Ectodermal cell (in vitro differentiated cells): Measurements from ENCODE around the gene PIGW.
"Not testable (repeated sequence)": the region's sequence is repeated elsewhere in the genome, so short reads cannot be mapped to it uniquely, and the experiment has no call there.

ENCODE experiments used
- H3K27ac ChIP-seq: 2 replicates; pipeline ENCODE4 v1.7.0; 2013; ENCODE audit warnings: mild to moderate bottlenecking, low read depth, low read length; ENCODE audit not compliant: insufficient read depth, poor library complexity, severe bottlenecking
- H3K27me3 ChIP-seq: 2 replicates; pipeline ENCODE4 v1.7.0; 2013; ENCODE audit warnings: mild to moderate bottlenecking, low read length; ENCODE audit not compliant: insufficient read depth, control insufficient read depth, poor library complexity, severe bottlenecking
- H3K36me3 ChIP-seq: one replicate; pipeline ENCODE4 v1.7.0; 2013; ENCODE audit warnings: low read length; ENCODE audit not compliant: control insufficient read depth, insufficient read depth
- H3K4me1 ChIP-seq: one replicate; pipeline ENCODE4 v1.7.0; 2013; ENCODE audit warnings: low read length; ENCODE audit not compliant: control insufficient read depth, insufficient read depth
- H3K4me3 ChIP-seq: 2 replicates; pipeline ENCODE4 v1.7.0; 2013; ENCODE audit warnings: low read depth, low read length, control low read depth; ENCODE audit not compliant: insufficient read depth
- H3K9me3 ChIP-seq: 2 replicates; pipeline ENCODE4 v1.7.0; 2013; ENCODE audit warnings: mild to moderate bottlenecking, low read length, moderate library complexity; ENCODE audit not compliant: control insufficient read depth
- WGBS, 2 experiments: methylation state at CpG; one replicate each; pipeline ENCODE4 v1.1.7; 2013; ENCODE audit warnings: missing lambda C conversion rate in 2 of 2; 5-methylcytosine and 5-hydroxymethylcytosine counted together

The PIGW gene

DNA sequence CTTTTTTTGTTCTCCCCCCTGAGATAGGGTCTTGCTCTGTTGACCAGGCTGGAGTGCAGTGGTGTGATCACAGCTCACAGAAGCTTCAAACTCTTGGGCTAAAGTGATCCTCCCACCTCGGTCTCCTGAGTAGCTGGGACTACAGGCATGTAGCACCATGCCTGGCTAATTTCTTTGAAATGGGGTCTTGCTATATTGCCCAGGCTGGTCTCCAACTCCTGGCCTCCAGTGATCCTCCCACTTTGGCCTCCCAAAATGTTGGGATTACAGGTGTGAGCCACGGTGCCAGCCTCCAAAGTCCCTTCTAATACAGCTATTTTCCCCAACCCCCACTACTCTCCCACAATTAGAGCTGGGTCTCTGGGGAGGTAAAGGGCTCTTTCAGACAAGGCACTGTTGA is 26.3 kb upstream of the PIGW start:
- WGBS, 2 experiments: 93 to 98% methylated on average over 2 of the region's 2 CpGs
- H3K36me3 ChIP-seq: peaks cover 39% of the 10 kb centered on the region
- not testable (repeated sequence) for H3K27me3 ChIP-seq, H3K4me3 ChIP-seq, H3K27ac ChIP-seq, H3K9me3 ChIP-seq, H3K4me1 ChIP-seq

DNA sequence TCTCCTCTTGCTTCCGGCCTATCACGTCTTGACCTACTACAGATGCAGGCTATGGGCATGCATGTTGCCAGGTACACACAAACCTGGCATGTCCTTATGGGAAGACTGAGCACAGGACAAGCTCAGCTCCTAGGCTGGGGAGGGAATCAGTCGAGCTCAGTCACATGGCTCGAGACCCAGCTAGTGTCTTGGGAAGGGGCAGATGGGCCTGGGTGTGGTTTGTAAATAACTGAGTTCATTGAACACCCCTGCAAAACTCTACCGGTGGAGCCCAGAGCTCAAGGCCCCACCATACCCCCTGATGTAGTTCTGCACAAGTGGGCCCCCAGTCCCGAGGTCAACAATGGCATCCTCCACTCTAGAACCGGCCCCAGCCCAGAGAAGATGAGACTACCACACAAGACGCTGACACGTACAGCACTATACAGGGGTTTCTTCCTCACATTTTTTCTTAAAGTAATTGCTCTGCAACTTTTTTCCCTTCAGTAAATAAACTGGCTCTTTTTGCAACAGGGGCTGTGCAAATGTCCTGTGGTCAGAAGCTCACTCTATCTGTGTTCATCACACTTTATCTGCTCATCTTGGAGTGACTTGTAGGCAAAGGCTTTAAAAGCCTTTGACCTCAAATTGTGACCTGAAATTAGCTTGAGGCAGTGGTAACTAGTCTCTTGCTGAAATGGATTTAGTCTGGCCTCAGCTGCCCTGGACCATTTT is 25.4 kb upstream of the PIGW start:
- Histone ChIP-seq H3K27me3 (no peaks in the 10 kb centered on the region), H3K27ac (no peak overlapping the region), H3K4me1 (no peaks in the 10 kb centered on the region), H3K36me3 (peaks cover 31% of the 10 kb centered on the region), H3K4me3 (no peak overlapping the region), H3K9me3 (no peaks in the 10 kb centered on the region)
- WGBS, 2 experiments: 95 to 96% methylated on average over 9 of the region's 9 CpGs

DNA sequence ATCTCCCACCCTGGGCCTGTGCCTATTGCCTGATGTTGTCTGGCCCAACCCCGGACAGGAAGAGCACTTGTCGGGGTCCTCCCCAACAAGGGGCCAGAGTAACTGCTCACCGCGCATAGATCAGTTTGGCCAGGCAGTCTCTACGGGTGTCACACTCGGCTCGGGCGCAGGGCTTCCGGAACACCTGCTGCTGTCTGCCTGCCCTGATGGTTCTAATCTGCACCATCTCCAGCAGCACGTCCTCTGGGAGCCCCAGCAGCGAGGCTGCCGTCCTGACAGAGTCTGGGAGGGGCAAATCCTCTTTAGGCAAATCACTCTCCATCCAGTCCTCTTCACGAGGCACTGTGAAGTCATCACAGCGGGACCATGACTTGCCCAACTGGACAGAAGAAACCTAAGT is 24.2 kb upstream of the PIGW start:
- H3K4me3 ChIP-seq: no peak overlapping the region
- H3K4me1 ChIP-seq: no peaks in the 10 kb centered on the region
- no peak overlapping the region for H3K27ac ChIP-seq
- WGBS, 2 experiments: 91% methylated on average over 14 of the region's 14 CpGs
- H3K27me3 ChIP-seq: no peaks in the 10 kb centered on the region
- H3K36me3 ChIP-seq: peaks cover 28% of the 10 kb centered on the region
- no peaks in the 10 kb centered on the region for H3K9me3 ChIP-seq

- WGBS, 2 experiments: 95 to 100% methylated on average over 6 of the region's 6 CpGs
- Histone ChIP-seq H3K36me3 (peaks cover 28% of the 10 kb centered on the region), H3K9me3 (no peaks in the 10 kb centered on the region)
Measured at GRCh38 chr17:36511216-36511615, 23.6 kb upstream of the PIGW start.

DNA sequence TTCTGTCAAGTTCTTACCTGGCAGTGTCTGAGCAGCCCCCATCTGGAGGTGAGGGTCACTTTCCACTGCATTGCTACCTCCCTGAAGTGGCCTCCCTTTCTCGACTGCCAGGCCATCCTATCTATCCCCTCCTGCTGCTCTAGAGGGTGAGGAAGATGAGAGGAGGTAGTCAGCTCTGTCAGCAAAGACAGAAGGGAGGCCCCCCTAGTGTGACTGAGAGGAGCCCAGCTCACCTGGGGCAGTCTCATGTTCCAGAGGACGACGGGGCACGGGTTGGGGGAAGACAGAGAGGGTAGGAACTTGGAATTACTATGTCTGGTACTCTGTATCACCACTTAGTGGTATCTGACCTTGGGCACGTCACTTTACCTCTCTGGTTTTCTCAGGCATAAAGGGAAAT is 22.1 kb upstream of the PIGW start:
- H3K36me3 ChIP-seq: peaks cover 15% of the 10 kb centered on the region
- no peaks in the 10 kb centered on the region for H3K4me1 ChIP-seq
- no peaks in the 10 kb centered on the region for H3K9me3 ChIP-seq
- no peaks in the 10 kb centered on the region for H3K27me3 ChIP-seq
- no peak overlapping the region for H3K27ac ChIP-seq
- no peak overlapping the region for H3K4me3 ChIP-seq
- 96 to 97% methylated on average over 4 to 5 of the region's 5 CpGs for WGBS, 2 experiments

More at GRCh38 chr17:36511216-36511615, 23.6 kb upstream of the PIGW start:
- Histone ChIP-seq H3K4me3 (no peak overlapping the region), H3K27me3 (no peaks in the 10 kb centered on the region), H3K27ac (no peak overlapping the region), H3K4me1 (no peaks in the 10 kb centered on the region)

- Histone ChIP-seq H3K4me3 (no peak overlapping the region), H3K36me3 (peaks cover 10% of the 10 kb centered on the region), H3K9me3 (no peaks in the 10 kb centered on the region), H3K27me3 (no peaks in the 10 kb centered on the region), H3K27ac (no peak overlapping the region), H3K4me1 (no peaks in the 10 kb centered on the region)
- WGBS, 2 experiments: 94 to 95% methylated on average over 3 of the region's 3 CpGs
Measured at GRCh38 chr17:36514856-36515255, 19.9 kb upstream of the PIGW start.

DNA sequence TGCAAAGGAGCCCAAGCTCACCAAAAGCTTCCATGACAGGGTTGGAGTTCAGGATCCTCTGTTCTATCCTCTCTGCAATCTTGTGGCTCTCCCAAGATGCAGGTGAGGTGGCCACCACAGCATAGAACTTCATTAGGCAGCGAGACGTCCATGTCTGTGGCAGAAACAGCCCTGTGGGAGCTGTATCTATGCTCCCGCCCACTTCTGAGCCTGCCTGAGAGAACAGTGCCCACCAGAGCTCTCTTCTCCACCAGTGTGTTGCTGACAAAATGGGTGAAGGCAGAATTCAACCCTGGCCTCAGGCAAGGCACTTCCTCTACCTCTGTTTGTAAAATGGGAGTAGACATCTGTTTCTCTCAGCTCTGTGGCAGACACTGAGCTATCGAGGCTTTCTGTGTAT is 18.9 kb upstream of the PIGW start:
- H3K36me3 ChIP-seq: peaks cover 10% of the 10 kb centered on the region

DNA sequence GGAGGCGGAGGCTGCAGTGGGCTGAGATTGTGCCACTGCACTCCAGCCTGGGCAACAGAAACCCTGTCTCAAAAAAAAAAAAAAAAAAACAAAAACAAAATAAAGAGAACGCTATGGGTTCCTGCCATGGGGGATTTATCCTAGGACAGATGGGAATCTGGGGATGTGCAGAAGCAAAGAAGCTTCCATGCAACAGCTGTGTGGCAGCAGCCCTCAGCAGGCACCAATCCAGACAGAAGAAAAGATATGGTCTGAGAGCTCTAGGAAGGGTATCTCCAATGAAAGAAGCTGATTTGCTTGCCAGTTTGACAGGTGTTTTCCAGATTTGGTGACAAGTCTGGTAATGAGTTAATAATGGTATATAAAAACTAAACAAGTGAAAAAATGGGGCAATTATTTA is 11.7 kb upstream of the PIGW start:
- Histone ChIP-seq H3K27me3 (no peaks in the 10 kb centered on the region), H3K9me3 (no peaks in the 10 kb centered on the region), H3K4me1 (no peaks in the 10 kb centered on the region), H3K27ac (no peak overlapping the region), H3K4me3 (no peak overlapping the region), H3K36me3 (peaks cover 29% of the 10 kb centered on the region)
- WGBS, 2 experiments: 95 to 96% methylated on average over 2 of the region's 2 CpGs

More for the DNA sequence above, 18.9 kb upstream of the PIGW start:
- Histone ChIP-seq H3K27me3 (no peaks in the 10 kb centered on the region), H3K4me3 (no peak overlapping the region), H3K4me1 (no peaks in the 10 kb centered on the region), H3K27ac (no peak overlapping the region), H3K9me3 (no peaks in the 10 kb centered on the region)
- 94 to 99% methylated on average over 3 of the region's 4 CpGs for WGBS, 2 experiments

DNA sequence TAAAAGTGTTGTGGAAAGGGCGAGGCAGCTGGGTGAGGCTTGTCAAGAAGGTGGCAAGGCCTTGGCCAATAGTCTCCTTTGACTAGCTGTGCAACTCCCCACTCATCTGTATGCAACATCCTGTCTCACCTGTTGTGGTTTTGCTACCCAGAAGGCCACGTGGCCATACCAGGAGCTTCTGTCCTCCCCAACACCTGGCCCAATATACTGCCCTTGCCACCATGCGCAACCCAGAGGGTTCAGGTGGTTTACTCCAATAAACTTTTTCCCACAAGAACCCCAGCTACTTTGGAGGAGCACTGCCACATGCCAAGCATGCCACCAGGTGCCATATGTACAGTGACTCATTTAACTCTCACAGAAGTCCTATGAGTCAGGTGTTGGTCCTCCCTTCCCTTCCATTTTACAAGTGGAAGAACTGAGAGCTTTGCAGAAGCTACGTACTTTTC is 10.3 kb upstream of the PIGW start:
- WGBS, 2 experiments: 95 to 96% methylated on average over 4 of the region's 4 CpGs

DNA sequence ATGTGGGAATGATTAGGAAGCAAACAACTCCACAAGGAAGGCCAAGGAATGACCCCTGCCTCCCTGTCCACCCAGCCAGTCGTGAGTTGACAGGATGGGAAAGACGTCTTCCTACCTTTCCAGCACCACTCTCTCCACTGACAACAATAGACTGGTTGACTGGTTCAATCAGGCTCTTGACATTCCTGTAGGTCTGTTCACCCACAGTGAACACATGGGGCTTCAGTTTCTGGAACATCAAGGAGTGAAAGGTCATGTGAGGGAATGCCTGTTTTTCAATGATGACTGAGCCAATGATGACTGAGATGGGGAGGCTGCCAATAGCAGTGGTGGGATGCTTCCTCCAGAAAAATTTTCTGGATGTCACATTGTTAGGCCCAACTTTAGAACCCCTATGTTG is 9.7 kb upstream of the PIGW start:
- no peak overlapping the region for H3K4me3 ChIP-seq
- peaks cover 29% of the 10 kb centered on the region for H3K36me3 ChIP-seq
- H3K27me3 ChIP-seq: no peaks in the 10 kb centered on the region
- H3K27ac ChIP-seq: no peak overlapping the region
- no peaks in the 10 kb centered on the region for H3K9me3 ChIP-seq
- H3K4me1 ChIP-seq: no peaks in the 10 kb centered on the region
- WGBS, 2 experiments: 83 to 88% methylated on average over 2 of the region's 2 CpGs

More for the DNA sequence above, 10.3 kb upstream of the PIGW start:
- no peak overlapping the region for H3K27ac ChIP-seq
- no peaks in the 10 kb centered on the region for H3K9me3 ChIP-seq
- no peaks in the 10 kb centered on the region for H3K27me3 ChIP-seq
- no peaks in the 10 kb centered on the region for H3K4me1 ChIP-seq
- peaks cover 29% of the 10 kb centered on the region for H3K36me3 ChIP-seq
- no peak overlapping the region for H3K4me3 ChIP-seq
